SK-MEL-5 (cell line): ENCODE measurements around the gene CD2AP. TPM values are rescaled to one million over a fixed set of nuclear protein-coding genes. Genes with fewer than 3 reads are reported as not detected.

Experiments used
- DNase-seq: peaks from one replicate; pipeline ENCODE4 v3.0.0-alpha.2; 2016; ENCODE audit warnings: low read depth, low spot score
- in situ Hi-C: cut with HindIII; loops from 2 replicates; pipeline ENCODE4 v1.10.0; 2016; ENCODE audit warnings: low sequenced_read_pairs, high pct_unique_total_duplicates, low pct_unique_long_range_greater_than_20kb
- total RNA-seq: library from RNA; depleted of rRNA; stranded (reverse); fragments of >200 nt; shearing (Covaris generic); gene quantifications from 2 replicates; pipeline ENCODE4 v1.2.3, GENCODE V29; 2014

Gene CD2AP
- total RNA-seq, 1 experiment from 2014 or later: 26.5 TPM

- in situ Hi-C loops: no loop called here
- DNase-seq: no peak
Measured at GRCh38 chr6:47592131-47592840, 114.7 kb downstream of the CD2AP start.

- in situ Hi-C loops: no loop called here
- no peak for DNase-seq
Measured at GRCh38 chr6:47593979-47594378, 116.4 kb downstream of the CD2AP start.

- no peak for DNase-seq
- in situ Hi-C loops: no loop called here
Measured at GRCh38 chr6:47595785-47596184, 118.2 kb downstream of the CD2AP start.

GRCh38 chr6:47598367-47598766 lies 120.8 kb downstream of the CD2AP start:
- DNase-seq: no peak
- in situ Hi-C loops: no loop called here

GRCh38 chr6:47599512-47599911 lies 121.9 kb downstream of the CD2AP start:
- no peak for DNase-seq
- in situ Hi-C loops: no loop called here

- DNase-seq: no peak
- in situ Hi-C loops: no loop called here
Measured at GRCh38 chr6:47603227-47603626, 125.6 kb downstream of the CD2AP start.

GRCh38 chr6:47603995-47604394 lies 126.4 kb downstream of the CD2AP start:
- in situ Hi-C loops: no loop called here

GRCh38 chr6:47621838-47622449 lies 144.4 kb downstream of the CD2AP start:
- no peak for DNase-seq
- in situ Hi-C loops: no loop called here

More at GRCh38 chr6:47603995-47604394, 126.4 kb downstream of the CD2AP start:
- no peak for DNase-seq

- no peak for DNase-seq
- in situ Hi-C loops: no loop called here
Measured at GRCh38 chr6:47626782-47627181, 149.2 kb downstream of the CD2AP start.

DNA sequence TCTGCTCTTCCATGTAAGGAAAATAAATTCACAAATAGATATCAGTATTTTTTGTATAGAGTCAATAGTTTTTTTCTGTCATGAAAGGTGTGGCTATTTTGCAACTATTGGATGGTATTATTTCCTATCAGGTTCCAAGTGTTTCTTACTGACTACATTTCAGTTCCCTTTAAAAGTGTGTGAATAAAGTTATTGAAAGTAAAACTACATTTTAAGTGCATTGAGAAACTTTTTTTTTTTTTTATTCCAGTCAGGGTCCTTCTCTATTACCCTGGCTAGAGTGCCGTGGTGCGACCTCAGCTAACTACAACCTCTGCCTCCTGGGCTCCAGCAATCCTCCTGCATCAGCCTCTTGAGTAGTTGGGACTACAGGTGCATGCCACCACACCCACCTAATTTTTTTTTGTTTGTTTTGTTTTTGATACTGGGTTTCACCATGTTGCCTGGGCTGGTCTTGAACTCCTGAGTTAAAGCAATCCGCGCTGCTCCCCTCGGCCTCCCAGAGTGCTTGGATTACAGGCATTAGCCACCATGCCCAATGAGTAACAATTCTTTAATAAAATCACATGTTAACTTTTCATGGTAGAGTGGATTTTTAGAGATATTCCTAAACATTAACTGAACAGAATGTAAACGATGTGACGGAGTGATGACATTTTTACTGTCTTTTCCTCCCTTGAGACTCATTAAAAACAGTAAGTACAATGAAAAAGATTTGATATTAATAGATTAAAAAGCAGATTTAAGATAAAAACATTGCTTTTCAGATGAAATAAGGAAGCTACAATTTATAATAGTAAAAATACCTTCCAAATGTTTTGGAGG lies 151.1 kb downstream of the CD2AP start:
- in situ Hi-C loops: no loop called here
- no peak for DNase-seq

- in situ Hi-C loops: no loop called here
- no peak for DNase-seq
Measured at GRCh38 chr6:47629954-47630353, 152.4 kb downstream of the CD2AP start.

- in situ Hi-C loops: no loop called here
Measured at GRCh38 chr6:47630587-47630986, 153.0 kb downstream of the CD2AP start.

GRCh38 chr6:47631269-47631772 lies 153.7 kb downstream of the CD2AP start:
- DNase-seq: peak; percentile 78
- in situ Hi-C loops: no loop called here

More at GRCh38 chr6:47630587-47630986, 153.0 kb downstream of the CD2AP start:
- DNase-seq: no peak

DNA sequence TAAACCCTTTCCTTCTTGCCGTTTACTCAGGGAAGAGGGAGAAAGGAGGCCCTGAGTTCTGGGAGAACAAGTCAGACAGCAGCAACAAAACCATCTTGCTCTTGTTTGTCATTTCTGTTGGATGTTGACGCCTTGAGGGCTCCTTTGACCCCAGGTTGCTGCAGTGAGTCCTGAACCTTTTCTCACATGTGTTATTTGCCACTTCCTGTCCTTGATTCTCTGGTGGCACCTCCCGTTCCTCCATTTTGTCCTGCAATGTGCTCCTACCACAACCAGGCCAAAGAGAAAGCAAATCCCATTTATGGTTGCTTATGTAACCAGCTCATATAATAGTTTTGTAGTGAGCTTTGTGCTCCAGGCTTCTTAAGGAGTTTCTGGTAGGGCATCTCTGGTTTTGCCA lies 154.2 kb downstream of the CD2AP start:
- in situ Hi-C loops: no loop called here

DNA sequence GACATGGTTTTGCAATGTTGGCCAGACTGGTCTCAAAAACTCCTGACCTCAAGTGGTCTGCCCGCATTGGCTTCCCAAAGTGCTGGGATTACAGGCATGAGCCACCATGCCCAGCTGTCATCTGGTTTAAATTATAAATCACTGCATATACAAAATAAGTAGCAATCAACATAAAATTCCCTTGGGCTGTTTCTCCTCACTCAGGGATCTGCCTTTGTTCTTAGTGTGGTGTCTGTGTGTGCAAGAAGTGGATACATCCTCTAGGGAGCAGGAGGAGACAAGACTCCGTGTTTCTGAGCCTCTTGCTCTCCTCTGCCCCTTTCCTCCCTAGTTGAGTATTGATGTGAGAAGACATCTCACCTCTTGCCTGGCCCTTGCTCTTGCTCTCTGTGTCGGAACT lies 155.6 kb downstream of the CD2AP start:
- peak; percentile 66 for DNase-seq
- in situ Hi-C loops: no loop called here

More for the DNA sequence above, 154.2 kb downstream of the CD2AP start:
- no peak for DNase-seq

- no peak for DNase-seq
- in situ Hi-C loops: no loop called here
Measured at GRCh38 chr6:47634210-47635047, 156.8 kb downstream of the CD2AP start.

- in situ Hi-C loops: no loop called here
- DNase-seq: no peak
Measured at GRCh38 chr6:47646689-47647088, 169.1 kb downstream of the CD2AP start.
